Cardiac muscle cell (in vitro differentiated cells and primary cell): ENCODE data around the gene ETV5. TPM values are rescaled to one million over a fixed set of nuclear protein-coding genes. Genes with fewer than 3 reads are reported as not detected.

Experiments used
- DNase-seq, 2 donors: peaks; one replicate each; pipeline versions ENCODE4 v3.0.0 to v3.0.0-alpha.2; 2010 to 2017; ENCODE audit warnings: low read depth in 1 of 2, low spot score in 1 of 2
- H3K27ac ChIP-seq: fragments of 200-600 bp; sonication (generic); 2 replicates; pipeline ENCODE4 v1.5.1; 2016
- H3K27me3 ChIP-seq: fragments of 200-600 bp; sonication (generic); 2 replicates; pipeline ENCODE4 v1.6.0; 2016; ENCODE audit warnings: control low read depth
- H3K36me3 ChIP-seq: fragments of 200-600 bp; sonication (generic); 2 replicates; pipeline ENCODE4 v1.5.1; 2016; ENCODE audit warnings: control low read depth
- H3K4me1 ChIP-seq: fragments of 200-600 bp; sonication (generic); 2 replicates; pipeline ENCODE4 v1.8.1; 2017; ENCODE audit warnings: low read depth, mild to moderate bottlenecking, mixed run types
- H3K4me3 ChIP-seq: fragments of 200-600 bp; sonication (generic); 2 replicates; pipeline ENCODE4 v1.5.1; 2016; ENCODE audit warnings: mild to moderate bottlenecking
- H3K9me3 ChIP-seq: fragments of 200-600 bp; sonication (generic); 2 replicates; pipeline ENCODE4 v1.5.1; 2017; ENCODE audit warnings: low read depth, mild to moderate bottlenecking, control low read depth
- CTCF ChIP-seq: IDR thresholded peaks from 2 replicates; pipeline ENCODE4 v1.5.1; 2012; ENCODE audit warnings: low read depth, mild to moderate bottlenecking, low read length
- polyA plus RNA-seq: library from polyadenylated mRNA; unstranded; fragments of >200 nt; fragmentation: Nextera tagmentation; extraction: Ambion mirVana; gene quantifications from 2 replicates; pipeline ENCODE4 v1.2.1, GENCODE V29; 2016
- total RNA-seq: library from RNA; depleted of rRNA; stranded (reverse); fragments of >200 nt; gene quantifications from 2 replicates; pipeline ENCODE4 v1.2.3, GENCODE V29; 2016

The ETV5 gene
- total and polyA plus RNA-seq, 2 experiments from 2014 or later = 16.3 to 29.3 TPM

GRCh38 chr3:186012137-186012536 is 96.8 kb downstream of the ETV5 start:
- no peaks in the 10 kb centered on the region for H3K4me1 ChIP-seq
- no peak for TF ChIP-seq CTCF
- no peak overlapping the region for H3K27ac ChIP-seq
- H3K36me3 ChIP-seq = no peaks in the 10 kb centered on the region
- no peaks in the 10 kb centered on the region for H3K9me3 ChIP-seq
- no peak overlapping the region for H3K4me3 ChIP-seq
- no peak for DNase-seq
- no peaks in the 10 kb centered on the region for H3K27me3 ChIP-seq

- Histone ChIP-seq H3K36me3 (no peaks in the 10 kb centered on the region), H3K27me3 (no peaks in the 10 kb centered on the region), H3K27ac (no peak overlapping the region), H3K9me3 (no peaks in the 10 kb centered on the region), H3K4me3 (no peak overlapping the region), H3K4me1 (no peaks in the 10 kb centered on the region)
- no peak for DNase-seq
- no peak for TF ChIP-seq CTCF
These were observed 104.2 kb downstream of the ETV5 start for GRCh38 chr3:186004671-186005070.

GRCh38 chr3:186004209-186004608 is 104.7 kb downstream of the ETV5 start:
- no peak for DNase-seq
- Histone ChIP-seq H3K4me3 (no peak overlapping the region), H3K36me3 (no peaks in the 10 kb centered on the region), H3K9me3 (no peaks in the 10 kb centered on the region), H3K27me3 (no peaks in the 10 kb centered on the region), H3K4me1 (no peaks in the 10 kb centered on the region), H3K27ac (no peak overlapping the region)
- TF ChIP-seq CTCF = no peak

- Histone ChIP-seq H3K4me1 (no peaks in the 10 kb centered on the region), H3K27me3 (no peaks in the 10 kb centered on the region), H3K36me3 (no peaks in the 10 kb centered on the region), H3K4me3 (no peak overlapping the region), H3K27ac (no peak overlapping the region), H3K9me3 (no peaks in the 10 kb centered on the region)
- no peak for DNase-seq
- TF ChIP-seq CTCF = no peak
These were observed 105.3 kb downstream of the ETV5 start for GRCh38 chr3:186003610-186004009.

- Histone ChIP-seq H3K36me3 (no peaks in the 10 kb centered on the region), H3K27me3 (no peaks in the 10 kb centered on the region), H3K4me3 (no peak overlapping the region), H3K4me1 (no peaks in the 10 kb centered on the region), H3K9me3 (no peaks in the 10 kb centered on the region), H3K27ac (no peak overlapping the region)
- peak; percentile 34 to 41 for DNase-seq
- peak; percentile 45 for TF ChIP-seq CTCF
These were observed 105.9 kb downstream of the ETV5 start for GRCh38 chr3:186002884-186003472.
